K562 (cell line): Measurements from ENCODE around the gene GNAQ. TPM values are rescaled to one million over a fixed set of nuclear protein-coding genes. Genes with fewer than 3 reads are reported as not detected.

Source experiments
- ADNP ChIP-seq: fragments of 200-800 bp; sonication (Bioruptor generic); IDR thresholded peaks from 2 replicates; pipeline ENCODE4 v1.6.1; 2016; ENCODE audit warnings: missing genetic modification characterization, missing compliant biosample characterization
- BRD4 ChIP-seq: fragments of 200-600 bp; sonication (generic); IDR thresholded peaks from 2 replicates; pipeline ENCODE4 v1.6.1; 2017; ENCODE audit warnings: inconsistent platforms
- CXXC5 ChIP-seq: fragments of 250-450 bp; sonication (Bioruptor Pico); IDR thresholded peaks from 2 replicates; pipeline ENCODE4 v1.8.0; 2022; ENCODE audit warnings: inconsistent platforms, mild to moderate bottlenecking, moderate library complexity
- DMBX1 ChIP-seq: fragments of 250-450 bp; sonication (Bioruptor Pico); IDR thresholded peaks from 2 replicates; pipeline ENCODE4 v1.8.0; 2022; ENCODE audit warnings: inconsistent platforms, mild to moderate bottlenecking, moderate library complexity, borderline replicate concordance
- DPF2 ChIP-seq: fragments of 450-650 bp; IDR thresholded peaks from 2 replicates; pipeline ENCODE4 v1.6.1; 2016
- E2F8 ChIP-seq: fragments of 450-650 bp; IDR thresholded peaks from 2 replicates; pipeline ENCODE4 v1.7.1; 2018; ENCODE audit warnings: mild to moderate bottlenecking, low read depth; ENCODE audit not compliant: partially characterized antibody
- ERF ChIP-seq: fragments of 450-650 bp; formaldehyde crosslinking; IDR thresholded peaks from 2 replicates; pipeline ENCODE4 v1.4.0; 2020; ENCODE audit warnings: mild to moderate bottlenecking, mixed read lengths
- KAT7 ChIP-seq: sonication (generic); formaldehyde crosslinking; IDR thresholded peaks from 2 replicates; pipeline ENCODE4 v1.8.0; 2022; ENCODE audit warnings: missing genetic modification reagents, mild to moderate bottlenecking, borderline replicate concordance
- KLF13 ChIP-seq: fragments of 450-650 bp; IDR thresholded peaks from 2 replicates; pipeline ENCODE4 v1.6.1; 2016; ENCODE audit warnings: missing genetic modification characterization, low read depth, mild to moderate bottlenecking, missing compliant biosample characterization, moderate library complexity, borderline replicate concordance
- LEF1 ChIP-seq: fragments of 450-650 bp; IDR thresholded peaks from 2 replicates; pipeline ENCODE4 v1.6.1; 2016; ENCODE audit warnings: mild to moderate bottlenecking
- NR2F6 ChIP-seq: fragments of 450-650 bp; formaldehyde crosslinking; IDR thresholded peaks from 2 replicates; pipeline ENCODE4 v1.4.0; 2020; ENCODE audit warnings: mild to moderate bottlenecking
- PKNOX1 ChIP-seq: fragments of 450-650 bp; IDR thresholded peaks from 2 replicates; pipeline ENCODE4 v1.6.1; 2016
- POLR2B ChIP-seq: fragments of 450-650 bp; IDR thresholded peaks from 2 replicates; pipeline ENCODE4 v1.6.1; 2018; ENCODE audit warnings: low read depth; ENCODE audit not compliant: partially characterized antibody
- RBM17 ChIP-seq: fragments of 200-400 bp; formaldehyde crosslinking; IDR thresholded peaks from 2 replicates; pipeline ENCODE4 v1.6.1; 2017; ENCODE audit warnings: low read depth, mild to moderate bottlenecking, low read length, borderline replicate concordance
- SLC30A9 ChIP-seq: fragments of 250-450 bp; sonication (Bioruptor Pico); IDR thresholded peaks from 2 replicates; pipeline ENCODE4 v1.8.0; 2022; ENCODE audit warnings: mild to moderate bottlenecking, moderate library complexity
- SMAD2 ChIP-seq: fragments of 150-350 bp; IDR thresholded peaks from 2 replicates; pipeline ENCODE4 v1.6.1; 2014; ENCODE audit warnings: low read depth, mild to moderate bottlenecking, low read length
- TAF7 ChIP-seq: fragments of 450-650 bp; IDR thresholded peaks from 2 replicates; pipeline ENCODE4 v1.6.1; 2016; ENCODE audit warnings: missing genetic modification characterization, missing compliant biosample characterization
- TBL1XR1 ChIP-seq, 2 experiments: IDR thresholded peaks; 2 replicates each; pipeline ENCODE4 v1.6.1; 2012; ENCODE audit warnings: improper control_type of control experiment in 2 of 2, low read length in 2 of 2, mild to moderate bottlenecking in 1 of 2
- THAP12 ChIP-seq: fragments of 250-450 bp; sonication (Bioruptor Pico); IDR thresholded peaks from 2 replicates; pipeline ENCODE4 v1.9.0; 2021; ENCODE audit warnings: mild to moderate bottlenecking, inconsistent platforms
- YBX1 ChIP-seq: fragments of 450-650 bp; IDR thresholded peaks from 2 replicates; pipeline ENCODE4 v1.7.1; 2016; ENCODE audit warnings: mild to moderate bottlenecking
- ZNF316 ChIP-seq: fragments of 450-650 bp; IDR thresholded peaks from 2 replicates; pipeline ENCODE4 v1.6.1; 2016
- ZNF445 ChIP-seq: fragments of 250-450 bp; sonication (Bioruptor Pico); IDR thresholded peaks from 2 replicates; pipeline ENCODE4 v1.4.0; 2020; ENCODE audit warnings: low read depth, mild to moderate bottlenecking, moderate library complexity
- polyA plus RNA-seq, 8 experiments: library from polyadenylated mRNA; depleted of rRNA in 4 of 8; stranded (reverse) in 5 of 8; unstranded in 3 of 8; fragments of >200 nt; fragmentation: Nextera tagmentation in 2 of 8; fragmentation: Illumina TruSeq in 1 of 8; extraction: Ambion mirVana in 2 of 8; extraction: Trizol in 1 of 8; gene quantifications; 2 replicates each; pipeline versions ENCODE4 v1.2.1 to v1.2.3, GENCODE V29; 2011 to 2014; ENCODE audit warnings: inconsistent platforms in 1 of 8, missing spikeins in 1 of 8
- total RNA-seq, 7 experiments: library from RNA; depleted of rRNA in 6 of 7; stranded (reverse); fragments of >200 nt in 6 of 7; fragmentation: Illumina TruSeq in 2 of 7; extraction: Trizol in 2 of 7; gene quantifications; 2 replicates each; pipeline versions ENCODE4 v1.2.1 to v1.2.3, GENCODE V29; 2011 to 2021; ENCODE audit warnings: low replicate concordance in 1 of 7

Gene GNAQ
- total and polyA plus RNA-seq, 9 of the 15 experiments (the other 6 are each of a cell fraction or from before 2014, with no cell fraction given) = 4.8 to 27.9 (median 17.5) TPM

GRCh38 chr9:77827104-77827784 is 204.4 kb downstream of the GNAQ start (continued):
- TF ChIP-seq ERF (CRISPR knock-in tag) (no peak), THAP12 (no peak), SLC30A9 (no peak), YBX1 (no peak), CXXC5 (CRISPR knock-in tag) (0 out of 2 replicates have a peak, but pooled peaks have one; percentile 24), ZNF316 (peak; percentile 70), BRD4 (no peak), TAF7 (tag) (no peak), NR2F6 (CRISPR knock-in tag) (no peak), RBM17 (no peak), E2F8 (no peak), DPF2 (peak; percentile 91), LEF1 (peak; percentile 94), KLF13 (tag) (no peak), POLR2B (no peak), ZNF445 (CRISPR knock-in tag) (no peak), ADNP (no peak), TBL1XR1 (IDR thresholded peaks at IDR 0.05; ENCODE audit: low read length in 2 of 2) (peak in 1 of 2 experiments; percentile 98; a peak in 2 of 4 replicates), SMAD2 (no peak), PKNOX1 (peak; percentile 51; the same call in 1 of the 2 replicates), KAT7 (no peak), DMBX1 (no peak)
